Activated T-cell treated with anti-CD3 and anti-CD28 coated beads, Interleukin-2, amount 50 U/mL, for 4 hours (primary cell): Measurements from ENCODE around the gene CYP20A1. TPM values are rescaled to one million over a fixed set of nuclear protein-coding genes. Genes with fewer than 3 reads are reported as not detected.
"Not testable (repeated sequence)": the region's sequence is repeated elsewhere in the genome, so short reads cannot be mapped to it uniquely, and the experiment has no call there.

Source experiments
- ATAC-seq, 2 donors: fragments of 200-7000 bp; cut with Tn5 transposase; one replicate each; pipeline ENCODE4 v1.10.0; 2021
- DNase-seq: peaks from one replicate; pipeline ENCODE4 v3.0.0-alpha.2; 2020
- H3K27me3 Mint-ChIP-seq: one replicate; pipeline ENCODE4 v1.8.0; 2021; ENCODE audit warnings: low read depth, mixed read lengths
- H3K36me3 Mint-ChIP-seq: one replicate; pipeline ENCODE4 v1.8.0; 2022; ENCODE audit warnings: mixed read lengths; ENCODE audit not compliant: insufficient read depth
- H3K4me1 Mint-ChIP-seq: one replicate; pipeline ENCODE4 v1.8.0; 2021; ENCODE audit warnings: low read depth, mixed read lengths
- H3K4me3 Mint-ChIP-seq: one replicate; pipeline ENCODE4 v1.8.0; 2021; ENCODE audit warnings: mild to moderate bottlenecking, moderate library complexity, mixed read lengths
- H3K9me3 Mint-ChIP-seq: one replicate; pipeline ENCODE4 v1.8.0; 2021; ENCODE audit warnings: mixed read lengths
- total RNA-seq, 3 donors: library from RNA; stranded (reverse); gene quantifications; one replicate each; pipeline ENCODE4 v1.2.1, GENCODE V29; 2021

Gene CYP20A1, protein sequence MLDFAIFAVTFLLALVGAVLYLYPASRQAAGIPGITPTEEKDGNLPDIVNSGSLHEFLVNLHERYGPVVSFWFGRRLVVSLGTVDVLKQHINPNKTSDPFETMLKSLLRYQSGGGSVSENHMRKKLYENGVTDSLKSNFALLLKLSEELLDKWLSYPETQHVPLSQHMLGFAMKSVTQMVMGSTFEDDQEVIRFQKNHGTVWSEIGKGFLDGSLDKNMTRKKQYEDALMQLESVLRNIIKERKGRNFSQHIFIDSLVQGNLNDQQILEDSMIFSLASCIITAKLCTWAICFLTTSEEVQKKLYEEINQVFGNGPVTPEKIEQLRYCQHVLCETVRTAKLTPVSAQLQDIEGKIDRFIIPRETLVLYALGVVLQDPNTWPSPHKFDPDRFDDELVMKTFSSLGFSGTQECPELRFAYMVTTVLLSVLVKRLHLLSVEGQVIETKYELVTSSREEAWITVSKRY
- 10 to 100 TPM; 27.5 to 30.4 (median 28.8) TPM for total RNA-seq

- Mint-ChIP-seq H3K4me1 (peaks cover 30% of the 10 kb centered on the region), H3K4me3 (peak within 1 kb of the TSS; percentile 99), H3K36me3 (peaks cover 20% of the 10 kb centered on the region), H3K27me3 (no peaks in the 10 kb centered on the region), H3K9me3 (no peaks in the 10 kb centered on the region)
- ATAC-seq = peak; percentile 89 to 92
- DNase-seq = peak; percentile 96
Measured at GRCh38 chr2:203238704-203239526, at the start of gene CYP20A1. Gene CYP20A1 (plus strand): TSS chr2:203239018. CDS start chr2:203239063, 45 bp downstream.

DNA sequence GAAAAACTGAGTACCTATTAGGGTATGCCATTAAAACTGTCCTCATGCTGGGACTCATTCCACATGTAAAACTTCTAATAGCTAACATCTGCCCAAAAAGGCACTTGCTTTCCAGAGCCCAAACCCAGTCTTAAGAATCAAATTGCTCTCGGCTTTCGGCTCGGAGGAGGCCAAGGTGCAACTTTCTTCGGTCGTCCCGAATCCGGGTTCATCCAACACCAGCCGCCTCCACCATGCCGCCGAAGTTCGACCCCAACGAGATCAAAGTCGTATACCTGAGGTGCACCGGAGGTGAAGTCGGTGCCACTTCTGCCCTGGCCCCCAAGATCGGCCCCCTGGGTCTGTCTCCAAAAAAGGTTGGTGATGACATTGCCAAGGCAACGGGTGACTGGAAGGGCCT lies 48.3 kb upstream of the CYP20A1 start:
- DNase-seq, H3K9me3 Mint-ChIP-seq, H3K4me3 Mint-ChIP-seq, ATAC-seq, H3K4me1 Mint-ChIP-seq, H3K27me3 Mint-ChIP-seq: not testable (repeated sequence)
- H3K36me3 Mint-ChIP-seq = peaks cover 15% of the 10 kb centered on the region

DNA sequence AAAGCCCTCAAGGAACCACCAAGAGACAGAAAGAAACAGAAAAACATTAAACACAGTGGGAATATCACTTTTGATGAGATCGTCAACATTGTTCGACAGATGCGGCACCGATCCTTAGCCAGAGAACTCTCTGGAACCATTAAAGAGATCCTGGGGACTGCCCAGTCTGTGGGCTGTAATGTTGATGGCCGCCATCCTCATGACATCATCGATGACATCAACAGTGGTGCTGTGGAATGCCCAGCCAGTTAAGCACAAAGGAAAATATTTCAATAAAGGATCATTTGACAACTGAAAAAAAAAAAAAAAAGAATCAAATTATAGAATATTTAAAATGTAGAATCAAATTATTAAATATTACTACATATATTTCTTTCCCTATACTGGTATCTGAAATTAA lies 47.8 kb upstream of the CYP20A1 start:
- not testable (repeated sequence) for H3K4me3 Mint-ChIP-seq, DNase-seq, ATAC-seq, H3K4me1 Mint-ChIP-seq, H3K9me3 Mint-ChIP-seq, H3K27me3 Mint-ChIP-seq
- peaks cover 11% of the 10 kb centered on the region for H3K36me3 Mint-ChIP-seq

GRCh38 chr2:203191961-203192360 lies 46.9 kb upstream of the CYP20A1 start:
- DNase-seq (no peak), ATAC-seq (no peak)
- Mint-ChIP-seq H3K27me3 (no peaks in the 10 kb centered on the region), H3K36me3 (peaks cover 11% of the 10 kb centered on the region), H3K4me1 (no peaks in the 10 kb centered on the region), H3K4me3 (no peak overlapping the region), H3K9me3 (no peaks in the 10 kb centered on the region)

GRCh38 chr2:203195331-203196036 lies 43.3 kb upstream of the CYP20A1 start:
- Mint-ChIP-seq H3K36me3 (peaks cover 8% of the 10 kb centered on the region), H3K4me1 (no peaks in the 10 kb centered on the region), H3K4me3 (no peak overlapping the region), H3K27me3 (no peaks in the 10 kb centered on the region), H3K9me3 (no peaks in the 10 kb centered on the region)
- ATAC-seq = no peak
- no peak for DNase-seq

DNA sequence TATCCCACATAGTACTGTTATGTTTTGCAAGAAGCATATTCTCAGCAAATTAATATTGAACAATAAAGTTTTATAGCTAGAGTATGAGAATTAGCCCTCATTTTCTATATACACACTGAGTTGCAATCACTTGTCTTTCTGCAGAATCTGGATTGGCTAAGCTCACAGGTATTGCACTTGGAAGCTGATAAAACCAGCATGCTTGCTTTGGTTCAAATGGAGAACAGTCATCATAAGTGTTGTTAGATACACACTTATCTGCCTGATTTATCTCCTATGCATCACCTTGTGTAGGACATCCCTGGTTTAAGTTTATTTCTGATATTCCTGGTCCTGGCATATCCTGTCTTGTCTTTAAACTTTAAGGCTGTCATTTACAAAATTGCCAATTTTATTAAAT lies 38.0 kb upstream of the CYP20A1 start:
- DNase-seq = no peak
- H3K4me3 Mint-ChIP-seq = no peak overlapping the region
- H3K4me1 Mint-ChIP-seq = no peaks in the 10 kb centered on the region
- no peaks in the 10 kb centered on the region for H3K27me3 Mint-ChIP-seq
- peaks cover 5% of the 10 kb centered on the region for H3K36me3 Mint-ChIP-seq
- ATAC-seq = no peak
- no peaks in the 10 kb centered on the region for H3K9me3 Mint-ChIP-seq

DNA sequence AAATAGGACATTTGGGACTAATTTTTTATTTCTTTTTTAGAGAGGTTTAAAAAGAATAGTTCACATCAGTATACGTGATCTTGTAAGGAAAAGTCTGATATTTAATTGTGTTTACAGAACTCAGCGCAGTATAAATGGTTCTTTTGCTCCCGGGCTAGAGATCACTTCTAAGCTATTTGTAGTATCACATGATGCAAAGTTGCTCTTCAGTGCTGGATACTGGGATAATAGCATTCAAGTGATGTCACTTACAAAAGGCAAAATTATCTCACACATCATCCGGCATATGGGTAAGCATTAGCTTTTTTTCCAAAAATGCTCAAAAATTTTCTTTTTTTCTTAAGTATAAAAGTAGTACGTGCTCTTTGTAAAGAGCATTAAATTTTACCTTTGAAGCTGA lies 37.4 kb upstream of the CYP20A1 start:
- peaks cover 6% of the 10 kb centered on the region for H3K36me3 Mint-ChIP-seq
- no peak overlapping the region for H3K4me3 Mint-ChIP-seq
- no peaks in the 10 kb centered on the region for H3K4me1 Mint-ChIP-seq
- no peak for DNase-seq
- no peak for ATAC-seq
- no peaks in the 10 kb centered on the region for H3K27me3 Mint-ChIP-seq
- no peaks in the 10 kb centered on the region for H3K9me3 Mint-ChIP-seq

DNA sequence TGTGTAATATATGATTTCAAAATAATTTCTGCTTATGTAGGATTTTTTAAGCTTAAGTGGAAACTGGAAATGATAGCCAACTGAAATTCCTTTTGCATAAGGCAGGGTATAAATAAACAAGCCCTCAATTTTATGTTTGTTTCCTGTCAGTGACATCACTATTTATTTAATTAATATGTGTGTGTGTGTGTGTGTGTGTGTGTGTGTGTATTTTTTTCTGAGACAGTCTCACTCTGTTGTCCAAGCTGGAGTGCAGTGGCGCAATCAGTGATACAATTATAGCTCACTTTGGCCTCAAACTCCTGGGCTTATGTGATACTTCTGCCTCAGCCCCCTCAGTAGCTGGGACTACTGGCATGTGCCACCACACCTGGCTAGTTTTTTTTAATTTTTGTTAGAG lies 29.3 kb upstream of the CYP20A1 start:
- Mint-ChIP-seq H3K4me3 (no peak overlapping the region), H3K27me3 (no peaks in the 10 kb centered on the region), H3K36me3 (peaks cover 13% of the 10 kb centered on the region), H3K4me1 (peaks cover 14% of the 10 kb centered on the region), H3K9me3 (no peaks in the 10 kb centered on the region)
- ATAC-seq (no peak), DNase-seq (no peak)

GRCh38 chr2:203225423-203226039 lies 13.3 kb upstream of the CYP20A1 start:
- no peaks in the 10 kb centered on the region for H3K4me1 Mint-ChIP-seq
- H3K9me3 Mint-ChIP-seq = no peaks in the 10 kb centered on the region
- H3K4me3 Mint-ChIP-seq = no peak overlapping the region
- ATAC-seq = peak; percentile 72 to 77
- no peaks in the 10 kb centered on the region for H3K27me3 Mint-ChIP-seq
- H3K36me3 Mint-ChIP-seq = no peaks in the 10 kb centered on the region
- peak; percentile 23 for DNase-seq

GRCh38 chr2:203229674-203230073 lies 9.1 kb upstream of the CYP20A1 start:
- not testable (repeated sequence) for H3K36me3 Mint-ChIP-seq, H3K4me3 Mint-ChIP-seq, ATAC-seq, H3K27me3 Mint-ChIP-seq, DNase-seq, H3K9me3 Mint-ChIP-seq, H3K4me1 Mint-ChIP-seq

GRCh38 chr2:203237346-203238238 lies 1.2 kb upstream of the CYP20A1 start:
- peaks cover 25% of the 10 kb centered on the region for H3K4me1 Mint-ChIP-seq
- peak overlapping the region; percentile 99 for H3K4me3 Mint-ChIP-seq
- ATAC-seq (no peak), DNase-seq (no peak)
- H3K36me3 Mint-ChIP-seq = peaks cover 15% of the 10 kb centered on the region
- no peaks in the 10 kb centered on the region for H3K9me3 Mint-ChIP-seq
- no peaks in the 10 kb centered on the region for H3K27me3 Mint-ChIP-seq

DNA sequence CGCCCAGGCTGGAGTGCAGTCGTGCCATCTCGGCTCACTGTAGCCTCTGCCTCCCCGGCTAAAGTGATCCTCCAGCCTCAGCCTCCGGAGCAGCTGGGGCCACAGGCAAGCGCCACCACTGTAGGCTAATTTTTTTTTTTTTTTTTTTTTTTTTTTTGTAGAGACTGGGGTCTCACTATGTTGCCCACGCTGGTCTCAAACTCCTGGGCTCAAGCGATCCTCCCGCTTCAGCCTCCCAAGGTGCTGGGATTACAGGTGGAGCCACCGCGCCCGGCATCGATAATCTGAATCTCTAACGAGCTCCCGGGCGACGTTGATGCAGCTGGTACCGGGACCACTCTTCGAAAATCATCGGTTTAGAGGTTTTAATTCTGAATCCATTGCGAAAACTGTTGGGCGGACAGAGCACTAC lies 520 bp upstream of the CYP20A1 start:
- peak overlapping the region; percentile 99 for H3K4me3 Mint-ChIP-seq
- no peaks in the 10 kb centered on the region for H3K9me3 Mint-ChIP-seq
- H3K27me3 Mint-ChIP-seq = no peaks in the 10 kb centered on the region
- ATAC-seq (peak in 1 of 2 donors; percentile 0), DNase-seq (no peak)
- peaks cover 30% of the 10 kb centered on the region for H3K4me1 Mint-ChIP-seq
- H3K36me3 Mint-ChIP-seq = peaks cover 18% of the 10 kb centered on the region

GRCh38 chr2:203240491-203240890 lies 1.7 kb downstream of the CYP20A1 start:
- H3K4me1 Mint-ChIP-seq = peaks cover 34% of the 10 kb centered on the region
- no peak for DNase-seq
- peaks cover 26% of the 10 kb centered on the region for H3K36me3 Mint-ChIP-seq

More at GRCh38 chr2:203240491-203240890, 1.7 kb downstream of the CYP20A1 start:
- Mint-ChIP-seq H3K4me3 (peak overlapping the region; percentile 99), H3K27me3 (no peaks in the 10 kb centered on the region), H3K9me3 (no peaks in the 10 kb centered on the region)
- no peak for ATAC-seq
